OCI-LY3 (cell line): ENCODE results near the gene PARD3B.

Experiments
- H2AFZ ChIP-seq: fragments of 200-600, 300-600 bp; shearing (Covaris generic); 2 replicates; pipeline ENCODE4 v1.6.0; 2014; ENCODE audit warnings: antibody characterized with exemption, low read depth, low read length
- H3K27ac ChIP-seq: fragments of 200-600, 300-600 bp; sonication (generic); 2 replicates; pipeline ENCODE4 v1.5.1; 2014; ENCODE audit warnings: mild to moderate bottlenecking, low read length, moderate library complexity, mixed read lengths
- H3K27me3 ChIP-seq: fragments of 200-600, 300-600 bp; sonication (generic); 2 replicates; pipeline ENCODE4 v1.6.1; 2014; ENCODE audit warnings: low read depth, low read length, mixed read lengths
- H3K36me3 ChIP-seq: fragments of 200-600, 300-600 bp; sonication (generic); replicated peaks from 2 replicates; pipeline ENCODE3; 2014; ENCODE audit warnings: low read depth, low read length, mixed read lengths
- H3K4me1 ChIP-seq: fragments of 300-600, 200-600 bp; sonication (generic); 2 replicates; pipeline ENCODE4 v1.6.1; 2014; ENCODE audit warnings: low read length, mixed read lengths
- H3K4me2 ChIP-seq: fragments of 200-600, 300-600 bp; sonication (generic); 2 replicates; pipeline ENCODE4 v1.6.1; 2014; ENCODE audit warnings: low read length, mixed read lengths
- H3K4me3 ChIP-seq: fragments of 300-600, 200-600 bp; sonication (generic); 2 replicates; pipeline ENCODE4 v1.5.1; 2014; ENCODE audit warnings: antibody characterized with exemption, mild to moderate bottlenecking, low read length, moderate library complexity
- H3K79me2 ChIP-seq: fragments of 300-600, 200-600 bp; shearing (Covaris generic); 2 replicates; pipeline ENCODE4 v1.6.1; 2014; ENCODE audit warnings: mild to moderate bottlenecking, low read length, mixed read lengths
- H3K9ac ChIP-seq: fragments of 300-600, 200-600 bp; shearing (Covaris generic); 2 replicates; pipeline ENCODE4 v1.6.0; 2014; ENCODE audit warnings: mild to moderate bottlenecking, low read length, moderate library complexity
- H3K9me3 ChIP-seq: fragments of 200-600, 300-600 bp; shearing (Covaris generic); 2 replicates; pipeline ENCODE4 v1.6.1; 2014; ENCODE audit warnings: low read length, mixed read lengths; ENCODE audit not compliant: insufficient read depth
- H4K20me1 ChIP-seq: fragments of 200-600, 300-600 bp; sonication (generic); 2 replicates; pipeline ENCODE4 v1.6.1; 2016; ENCODE audit warnings: low read length, mixed read lengths; ENCODE audit not compliant: insufficient read depth
- EZH2phosphoT487 ChIP-seq: fragments of 200-600 bp; shearing (Covaris generic); IDR thresholded peaks from 2 replicates; pipeline ENCODE4 v1.6.1; 2018; ENCODE audit warnings: antibody characterized with exemption, mixed run types, low read depth
- TF ChIP-seq, protein P1 (sequence below): fragments of 200-600, 300-600 bp; sonication (generic); IDR thresholded peaks from 2 replicates; pipeline ENCODE4 v1.5.1; 2014; ENCODE audit warnings: antibody characterized with exemption, low read length, low read depth

The PARD3B gene

GRCh38 chr2:204898928-204899640 is 353.8 kb downstream of the PARD3B start:
- H3K27ac ChIP-seq = no peak overlapping the region
- no peaks in the 10 kb centered on the region for H3K79me2 ChIP-seq
- no peaks in the 10 kb centered on the region for H4K20me1 ChIP-seq
- no peaks in the 10 kb centered on the region; the same call in 1 of the 2 replicates for H3K9me3 ChIP-seq
- no peak overlapping the region for H3K4me3 ChIP-seq
- H3K27me3 ChIP-seq = no peaks in the 10 kb centered on the region
- peaks cover 43% of the 10 kb centered on the region for H3K4me1 ChIP-seq
- no peak overlapping the region for H2AFZ ChIP-seq
- H3K9ac ChIP-seq = no peak overlapping the region
- no peaks in the 10 kb centered on the region for H3K36me3 ChIP-seq
- no peak for TF ChIP-seq EZH2phosphoT487
- TF ChIP-seq, protein P1, sequence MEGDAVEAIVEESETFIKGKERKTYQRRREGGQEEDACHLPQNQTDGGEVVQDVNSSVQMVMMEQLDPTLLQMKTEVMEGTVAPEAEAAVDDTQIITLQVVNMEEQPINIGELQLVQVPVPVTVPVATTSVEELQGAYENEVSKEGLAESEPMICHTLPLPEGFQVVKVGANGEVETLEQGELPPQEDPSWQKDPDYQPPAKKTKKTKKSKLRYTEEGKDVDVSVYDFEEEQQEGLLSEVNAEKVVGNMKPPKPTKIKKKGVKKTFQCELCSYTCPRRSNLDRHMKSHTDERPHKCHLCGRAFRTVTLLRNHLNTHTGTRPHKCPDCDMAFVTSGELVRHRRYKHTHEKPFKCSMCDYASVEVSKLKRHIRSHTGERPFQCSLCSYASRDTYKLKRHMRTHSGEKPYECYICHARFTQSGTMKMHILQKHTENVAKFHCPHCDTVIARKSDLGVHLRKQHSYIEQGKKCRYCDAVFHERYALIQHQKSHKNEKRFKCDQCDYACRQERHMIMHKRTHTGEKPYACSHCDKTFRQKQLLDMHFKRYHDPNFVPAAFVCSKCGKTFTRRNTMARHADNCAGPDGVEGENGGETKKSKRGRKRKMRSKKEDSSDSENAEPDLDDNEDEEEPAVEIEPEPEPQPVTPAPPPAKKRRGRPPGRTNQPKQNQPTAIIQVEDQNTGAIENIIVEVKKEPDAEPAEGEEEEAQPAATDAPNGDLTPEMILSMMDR = no peak
- no peak overlapping the region for H3K4me2 ChIP-seq

- peaks cover 43% of the 10 kb centered on the region for H3K4me1 ChIP-seq
- no peaks in the 10 kb centered on the region for H3K36me3 ChIP-seq
- H2AFZ ChIP-seq = no peak overlapping the region
- no peaks in the 10 kb centered on the region; the same call in 1 of the 2 replicates for H3K9me3 ChIP-seq
- H3K9ac ChIP-seq = no peak overlapping the region
- TF ChIP-seq, protein P1 = no peak
- H4K20me1 ChIP-seq = no peaks in the 10 kb centered on the region
- no peaks in the 10 kb centered on the region for H3K27me3 ChIP-seq
- no peak overlapping the region; the same call in 1 of the 2 replicates for H3K4me3 ChIP-seq
- H3K27ac ChIP-seq = no peak overlapping the region; the same call in 1 of the 2 replicates
- H3K79me2 ChIP-seq = no peaks in the 10 kb centered on the region
- H3K4me2 ChIP-seq = peak overlapping the region; percentile 31
Observed at GRCh38 chr2:204899983-204900382, 354.7 kb downstream of the PARD3B start.

GRCh38 chr2:204900487-204900886 is 355.2 kb downstream of the PARD3B start:
- TF ChIP-seq, protein P1 = no peak
- no peak for TF ChIP-seq EZH2phosphoT487
- Histone ChIP-seq H3K27me3 (no peaks in the 10 kb centered on the region), H3K4me3 (no peak overlapping the region), H3K79me2 (no peaks in the 10 kb centered on the region), H3K4me2 (peak overlapping the region; percentile 31; the same call in 1 of the 2 replicates), H3K9ac (no peak overlapping the region), H4K20me1 (no peaks in the 10 kb centered on the region), H2AFZ (no peak overlapping the region), H3K9me3 (no peaks in the 10 kb centered on the region; the same call in 1 of the 2 replicates), H3K4me1 (peaks cover 43% of the 10 kb centered on the region), H3K27ac (no peak overlapping the region), H3K36me3 (no peaks in the 10 kb centered on the region)

DNA sequence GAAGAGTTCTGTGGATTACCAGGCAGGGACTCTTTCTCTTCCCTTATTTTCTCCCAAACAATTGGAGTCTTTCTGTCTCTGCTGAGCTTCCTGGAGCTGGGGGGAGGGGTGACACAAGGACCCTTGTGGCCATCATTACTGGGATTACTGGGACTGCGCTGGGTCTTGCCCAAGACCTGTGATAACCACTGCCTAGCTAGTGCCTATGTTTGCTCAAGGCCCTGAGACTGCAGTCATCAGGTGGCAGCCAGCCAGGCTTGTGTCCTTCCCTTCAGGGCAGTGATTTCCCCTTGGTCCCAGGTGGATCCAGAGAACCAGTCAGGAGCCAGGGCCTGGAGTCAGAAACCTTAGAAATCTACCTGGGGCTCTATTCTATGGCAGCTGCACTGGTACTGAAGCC is 355.6 kb downstream of the PARD3B start:
- H3K4me3 ChIP-seq = no peak overlapping the region
- no peaks in the 10 kb centered on the region for H3K27me3 ChIP-seq
- no peaks in the 10 kb centered on the region for H4K20me1 ChIP-seq
- no peaks in the 10 kb centered on the region for H3K79me2 ChIP-seq
- H3K9ac ChIP-seq = no peak overlapping the region
- H3K9me3 ChIP-seq = no peaks in the 10 kb centered on the region; the same call in 1 of the 2 replicates
- no peak for TF ChIP-seq EZH2phosphoT487
- TF ChIP-seq, protein P1 = no peak
- no peak overlapping the region for H2AFZ ChIP-seq
- H3K4me2 ChIP-seq = no peak overlapping the region
- H3K27ac ChIP-seq = no peak overlapping the region
- H3K36me3 ChIP-seq = no peaks in the 10 kb centered on the region
- H3K4me1 ChIP-seq = peaks cover 42% of the 10 kb centered on the region
